ENCODE measurements around the gene GJA5.
"Not testable (repeated sequence)": the region's sequence is repeated elsewhere in the genome, so short reads cannot be mapped to it uniquely, and the experiment has no call there.

The GJA5 gene

GRCh38 chr1:147762233-147763024, 2.0 kb upstream of the GJA5 start:
- DNase-seq: peak; percentile 19

GRCh38 chr1:147758379-147759100, 1.9 kb downstream of the GJA5 start:
- DNase-seq: no peak

GRCh38 chr1:147757015-147757990, 3.1 kb downstream of the GJA5 start:
- DNase-seq: no peak

GRCh38 chr1:147756341-147756740, 4.1 kb downstream of the GJA5 start:
- DNase-seq: no peak

GRCh38 chr1:147754661-147755060, 5.7 kb downstream of the GJA5 start:
- no peak for DNase-seq

GRCh38 chr1:147753081-147753480, 7.3 kb downstream of the GJA5 start:
- no peak for DNase-seq

GRCh38 chr1:147752511-147752910, 7.9 kb downstream of the GJA5 start:
- no peak for DNase-seq

- no peak for DNase-seq
Measured at GRCh38 chr1:147751346-147751745, 9.1 kb downstream of the GJA5 start.

GRCh38 chr1:147750618-147751217, 9.7 kb downstream of the GJA5 start:
- no peak for DNase-seq

GRCh38 chr1:147749792-147750191, 10.6 kb downstream of the GJA5 start:
- no peak for DNase-seq

- DNase-seq: no peak
Measured at GRCh38 chr1:147748676-147749350, 11.6 kb downstream of the GJA5 start.

- no peak for DNase-seq
Measured at GRCh38 chr1:147747966-147748365, 12.4 kb downstream of the GJA5 start.

- DNase-seq: no peak
Measured at GRCh38 chr1:147745271-147745670, 15.1 kb downstream of the GJA5 start.

GRCh38 chr1:147741065-147741464, 19.3 kb downstream of the GJA5 start:
- DNase-seq: no peak

GRCh38 chr1:147740391-147740790, 20.0 kb downstream of the GJA5 start:
- no peak for DNase-seq

- DNase-seq: no peak
Measured at GRCh38 chr1:147738739-147739476, 21.5 kb downstream of the GJA5 start.

- DNase-seq: no peak
Measured at GRCh38 chr1:147738129-147738528, 22.3 kb downstream of the GJA5 start.

GRCh38 chr1:147736883-147737282, 23.5 kb downstream of the GJA5 start:
- no peak for DNase-seq

GRCh38 chr1:147735423-147735822, 25.0 kb downstream of the GJA5 start:
- no peak for DNase-seq

- DNase-seq: not testable (repeated sequence)
Measured at GRCh38 chr1:147734291-147734841, 26.0 kb downstream of the GJA5 start.

- DNase-seq: no peak
Measured at GRCh38 chr1:147729315-147729714, 31.1 kb downstream of the GJA5 start.

Measured in CD4-positive, alpha-beta T cell treated with Interleukin-6 for 4 hours (primary cell).